ENCODE data around the gene DTWD2.
"Not testable (repeated sequence)": the region's sequence is repeated elsewhere in the genome, so short reads cannot be mapped to it uniquely, and the experiment has no call there.

Gene DTWD2

GRCh38 chr5:119021149-119021732 lies 32.9 kb upstream of the DTWD2 start:
- DNase-seq (ENCODE audit: low read depth), result no peak
- Histone ChIP-seq H3K4me1 (ENCODE audit: control insufficient read depth, insufficient read depth, low read length) (no peaks in the 10 kb centered on the region), H3K4me3 (ENCODE audit: low read length) (no peak overlapping the region), H3K36me3 (ENCODE audit: control insufficient read depth, insufficient read depth, low read length, severe bottlenecking) (no peaks in the 10 kb centered on the region), H3K9me3 (ENCODE audit: control insufficient read depth, low read length) (no peaks in the 10 kb centered on the region), H3K9ac (ENCODE audit: low read length) (no peak overlapping the region), H3K27me3 (replicated peaks; ENCODE audit: control insufficient read depth, insufficient read depth, low read length) (no peaks in the 10 kb centered on the region)

DNA sequence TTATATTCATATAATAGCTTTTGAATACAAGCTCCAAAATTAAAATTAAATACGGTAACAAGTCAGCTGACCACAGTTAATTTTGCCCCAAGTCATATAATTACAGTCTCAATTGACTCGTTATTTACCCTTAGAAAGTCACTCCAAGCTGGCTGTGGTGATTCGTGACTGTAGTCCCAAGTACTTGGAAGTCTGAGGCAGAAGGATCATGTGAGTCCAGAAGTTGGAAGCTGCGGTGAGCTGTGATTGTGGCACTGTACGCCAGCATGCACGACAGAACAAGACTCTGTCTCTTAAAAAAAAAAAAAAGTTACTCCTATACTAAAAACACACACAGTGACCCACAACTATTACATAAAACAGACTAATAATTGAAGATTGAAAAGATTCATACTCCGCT lies 31.6 kb upstream of the DTWD2 start:
- no peak for DNase-seq (ENCODE audit: low read depth)
- Histone ChIP-seq H3K9me3 (ENCODE audit: control insufficient read depth, low read length) (no peaks in the 10 kb centered on the region), H3K27me3 (replicated peaks; ENCODE audit: control insufficient read depth, insufficient read depth, low read length) (no peaks in the 10 kb centered on the region)

GRCh38 chr5:119019501-119019900 lies 31.2 kb upstream of the DTWD2 start:
- Histone ChIP-seq H3K4me3 (ENCODE audit: low read length) (no peak overlapping the region), H3K36me3 (ENCODE audit: control insufficient read depth, insufficient read depth, low read length, severe bottlenecking) (no peaks in the 10 kb centered on the region)
- no peak for DNase-seq (ENCODE audit: low read depth)

More for the DNA sequence above, 31.6 kb upstream of the DTWD2 start:
- H3K36me3 ChIP-seq (ENCODE audit: control insufficient read depth, insufficient read depth, low read length, severe bottlenecking), result no peaks in the 10 kb centered on the region
- no peaks in the 10 kb centered on the region for H3K4me1 ChIP-seq (ENCODE audit: control insufficient read depth, insufficient read depth, low read length)
- H3K9ac ChIP-seq (ENCODE audit: low read length), result no peak overlapping the region
- no peak overlapping the region for H3K4me3 ChIP-seq (ENCODE audit: low read length)

DNA sequence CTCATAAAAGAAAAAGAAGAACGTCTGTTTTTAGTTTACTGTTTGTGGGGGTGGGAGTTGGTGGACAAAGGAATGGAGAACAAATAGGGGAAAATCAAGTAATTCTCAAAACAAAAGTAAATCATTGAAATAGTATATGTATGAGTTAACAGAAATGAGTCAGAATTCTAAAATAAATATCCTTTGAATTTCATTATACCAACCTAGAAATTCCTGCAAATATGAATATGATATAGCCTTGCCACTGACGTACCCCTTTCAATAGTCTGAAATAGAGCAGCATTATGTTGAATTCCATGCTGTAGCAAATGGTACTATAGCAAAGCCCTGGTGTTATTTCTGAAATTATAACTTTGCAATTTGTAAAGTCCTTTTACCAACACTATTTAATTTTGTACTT lies 29.6 kb upstream of the DTWD2 start:
- no peaks in the 10 kb centered on the region for H3K4me1 ChIP-seq (ENCODE audit: control insufficient read depth, insufficient read depth, low read length)
- no peaks in the 10 kb centered on the region for H3K9me3 ChIP-seq (ENCODE audit: control insufficient read depth, low read length)
- no peak overlapping the region for H3K9ac ChIP-seq (ENCODE audit: low read length)
- no peaks in the 10 kb centered on the region for H3K27me3 ChIP-seq (replicated peaks; ENCODE audit: control insufficient read depth, insufficient read depth, low read length)
- H3K36me3 ChIP-seq (ENCODE audit: control insufficient read depth, insufficient read depth, low read length, severe bottlenecking), result no peaks in the 10 kb centered on the region
- no peak overlapping the region for H3K4me3 ChIP-seq (ENCODE audit: low read length)
- no peak for DNase-seq (ENCODE audit: low read depth)

More at GRCh38 chr5:119019501-119019900, 31.2 kb upstream of the DTWD2 start:
- Histone ChIP-seq H3K27me3 (replicated peaks; ENCODE audit: control insufficient read depth, insufficient read depth, low read length) (no peaks in the 10 kb centered on the region), H3K9me3 (ENCODE audit: control insufficient read depth, low read length) (no peaks in the 10 kb centered on the region), H3K4me1 (ENCODE audit: control insufficient read depth, insufficient read depth, low read length) (no peaks in the 10 kb centered on the region), H3K9ac (ENCODE audit: low read length) (no peak overlapping the region)

DNA sequence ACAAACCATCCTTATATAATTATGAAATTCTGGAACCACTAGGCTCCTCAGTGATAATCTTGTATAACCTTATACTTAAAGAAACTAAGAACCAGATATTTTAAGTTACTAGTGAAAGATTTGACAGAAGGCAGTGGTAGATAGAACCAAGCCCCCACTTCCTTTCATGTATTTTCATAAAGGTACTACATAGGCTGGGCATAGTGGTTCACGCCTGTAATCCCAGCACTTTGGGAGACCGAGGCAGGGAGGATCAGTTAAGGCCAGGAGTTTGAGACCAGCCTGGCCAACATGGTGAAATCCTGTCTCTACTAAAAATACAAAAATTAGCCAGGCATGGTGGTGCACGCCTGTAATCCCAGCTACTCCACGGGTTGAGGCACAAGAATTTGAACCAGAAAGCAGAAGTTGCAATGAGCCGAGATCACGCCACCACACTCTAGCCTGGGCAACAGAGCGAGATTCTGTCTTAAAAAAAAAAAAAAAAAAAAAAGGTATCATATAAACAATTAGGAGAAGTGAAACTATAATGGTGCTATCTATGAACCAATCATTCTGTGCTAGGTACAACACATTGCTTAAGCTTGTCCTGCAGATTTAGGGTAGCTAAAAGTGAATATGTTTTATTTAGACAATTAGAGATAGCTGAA lies 27.9 kb upstream of the DTWD2 start:
- Histone ChIP-seq H3K4me3 (ENCODE audit: low read length) (no peak overlapping the region), H3K36me3 (ENCODE audit: control insufficient read depth, insufficient read depth, low read length, severe bottlenecking) (no peaks in the 10 kb centered on the region)
- no peak for DNase-seq (ENCODE audit: low read depth)

DNA sequence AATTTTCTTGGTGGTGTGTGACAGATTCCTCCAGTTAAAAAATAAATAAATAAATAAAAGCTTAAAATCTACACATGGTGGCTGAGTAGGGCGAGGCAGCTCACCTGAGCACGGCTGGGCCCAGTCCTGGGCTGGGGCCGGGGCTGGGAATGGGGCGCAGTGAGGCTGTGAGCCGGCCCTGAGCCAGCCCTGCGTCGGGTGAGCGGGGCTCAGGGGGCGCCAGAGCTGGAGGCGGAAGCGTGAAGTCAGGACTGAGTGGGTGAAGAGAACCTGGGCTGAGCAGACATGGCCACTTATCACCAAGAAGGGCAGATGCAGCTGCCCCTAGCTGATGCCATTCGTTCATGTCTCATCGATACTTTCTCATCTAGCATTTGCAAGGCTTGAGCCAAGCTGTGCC lies 22.8 kb upstream of the DTWD2 start:
- Histone ChIP-seq H3K36me3 (ENCODE audit: control insufficient read depth, insufficient read depth, low read length, severe bottlenecking) (no peaks in the 10 kb centered on the region), H3K9ac (ENCODE audit: low read length) (no peak overlapping the region), H3K4me3 (ENCODE audit: low read length) (no peak overlapping the region), H3K4me1 (ENCODE audit: control insufficient read depth, insufficient read depth, low read length) (no peaks in the 10 kb centered on the region), H3K9me3 (ENCODE audit: control insufficient read depth, low read length) (no peaks in the 10 kb centered on the region), H3K27me3 (replicated peaks; ENCODE audit: control insufficient read depth, insufficient read depth, low read length) (no peaks in the 10 kb centered on the region)
- no peak for DNase-seq (ENCODE audit: low read depth)

More for the DNA sequence above, 27.9 kb upstream of the DTWD2 start:
- no peaks in the 10 kb centered on the region for H3K27me3 ChIP-seq (replicated peaks; ENCODE audit: control insufficient read depth, insufficient read depth, low read length)
- no peaks in the 10 kb centered on the region for H3K4me1 ChIP-seq (ENCODE audit: control insufficient read depth, insufficient read depth, low read length)
- no peaks in the 10 kb centered on the region for H3K9me3 ChIP-seq (ENCODE audit: control insufficient read depth, low read length)
- H3K9ac ChIP-seq (ENCODE audit: low read length), result no peak overlapping the region

GRCh38 chr5:119010206-119010605 lies 21.9 kb upstream of the DTWD2 start:
- H3K4me3 ChIP-seq (ENCODE audit: low read length), result no peak overlapping the region
- no peaks in the 10 kb centered on the region for H3K9me3 ChIP-seq (ENCODE audit: control insufficient read depth, low read length)
- DNase-seq (ENCODE audit: low read depth), result no peak
- H3K27me3 ChIP-seq (replicated peaks; ENCODE audit: control insufficient read depth, insufficient read depth, low read length), result no peaks in the 10 kb centered on the region
- H3K9ac ChIP-seq (ENCODE audit: low read length), result no peak overlapping the region
- no peaks in the 10 kb centered on the region for H3K4me1 ChIP-seq (ENCODE audit: control insufficient read depth, insufficient read depth, low read length)
- H3K36me3 ChIP-seq (ENCODE audit: control insufficient read depth, insufficient read depth, low read length, severe bottlenecking), result no peaks in the 10 kb centered on the region

DNA sequence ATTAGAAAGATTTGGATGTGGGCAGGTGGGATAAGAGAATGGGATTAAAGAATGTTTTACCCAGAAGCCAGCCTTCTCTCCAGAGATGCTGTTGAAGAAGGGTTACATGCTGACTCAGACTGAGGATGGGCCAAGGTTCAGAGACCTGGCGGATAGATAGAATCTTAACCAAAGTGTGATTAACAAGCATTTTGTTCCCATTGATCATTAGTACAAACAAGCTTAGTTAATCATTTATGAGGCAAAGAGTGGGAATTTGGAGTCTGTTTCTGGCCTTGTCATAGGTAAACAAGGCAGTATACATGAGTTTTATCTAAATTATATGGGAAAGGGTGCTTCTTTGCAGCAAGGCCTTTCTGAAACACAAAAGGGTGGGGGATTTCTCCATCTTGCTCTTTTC lies 20.8 kb upstream of the DTWD2 start:
- Histone ChIP-seq H3K27me3 (replicated peaks; ENCODE audit: control insufficient read depth, insufficient read depth, low read length) (no peaks in the 10 kb centered on the region), H3K36me3 (ENCODE audit: control insufficient read depth, insufficient read depth, low read length, severe bottlenecking) (no peaks in the 10 kb centered on the region), H3K9ac (ENCODE audit: low read length) (no peak overlapping the region), H3K4me1 (ENCODE audit: control insufficient read depth, insufficient read depth, low read length) (no peaks in the 10 kb centered on the region), H3K4me3 (ENCODE audit: low read length) (no peak overlapping the region), H3K9me3 (ENCODE audit: control insufficient read depth, low read length) (no peaks in the 10 kb centered on the region)
- DNase-seq (ENCODE audit: low read depth), result no peak

GRCh38 chr5:118999696-119000095 lies 11.3 kb upstream of the DTWD2 start:
- no peaks in the 10 kb centered on the region for H3K36me3 ChIP-seq (ENCODE audit: control insufficient read depth, insufficient read depth, low read length, severe bottlenecking)
- no peaks in the 10 kb centered on the region for H3K4me1 ChIP-seq (ENCODE audit: control insufficient read depth, insufficient read depth, low read length)
- peaks cover 21% of the 10 kb centered on the region for H3K9me3 ChIP-seq (ENCODE audit: control insufficient read depth, low read length)
- no peak overlapping the region for H3K4me3 ChIP-seq (ENCODE audit: low read length)
- DNase-seq (ENCODE audit: low read depth), result no peak
- H3K9ac ChIP-seq (ENCODE audit: low read length), result no peak overlapping the region
- peaks cover 4% of the 10 kb centered on the region for H3K27me3 ChIP-seq (replicated peaks; ENCODE audit: control insufficient read depth, insufficient read depth, low read length)

- H3K9ac ChIP-seq (ENCODE audit: low read length); H3K27me3 ChIP-seq (replicated peaks; ENCODE audit: control insufficient read depth, insufficient read depth, low read length); DNase-seq (ENCODE audit: low read depth); H3K36me3 ChIP-seq (ENCODE audit: control insufficient read depth, insufficient read depth, low read length, severe bottlenecking); H3K4me3 ChIP-seq (ENCODE audit: low read length); H3K4me1 ChIP-seq (ENCODE audit: control insufficient read depth, insufficient read depth, low read length): not testable (repeated sequence)
- H3K9me3 ChIP-seq (ENCODE audit: control insufficient read depth, low read length), result peaks cover 21% of the 10 kb centered on the region
Measured at GRCh38 chr5:118998861-118999260, 10.5 kb upstream of the DTWD2 start.

- Histone ChIP-seq H3K9me3 (ENCODE audit: control insufficient read depth, low read length) (peaks cover 21% of the 10 kb centered on the region), H3K36me3 (ENCODE audit: control insufficient read depth, insufficient read depth, low read length, severe bottlenecking) (no peaks in the 10 kb centered on the region), H3K9ac (ENCODE audit: low read length) (no peak overlapping the region), H3K27me3 (replicated peaks; ENCODE audit: control insufficient read depth, insufficient read depth, low read length) (no peaks in the 10 kb centered on the region), H3K4me1 (ENCODE audit: control insufficient read depth, insufficient read depth, low read length) (no peaks in the 10 kb centered on the region), H3K4me3 (ENCODE audit: low read length) (no peak overlapping the region)
- DNase-seq (ENCODE audit: low read depth), result no peak
Measured at GRCh38 chr5:118996098-118996497, 7.8 kb upstream of the DTWD2 start.

DNA sequence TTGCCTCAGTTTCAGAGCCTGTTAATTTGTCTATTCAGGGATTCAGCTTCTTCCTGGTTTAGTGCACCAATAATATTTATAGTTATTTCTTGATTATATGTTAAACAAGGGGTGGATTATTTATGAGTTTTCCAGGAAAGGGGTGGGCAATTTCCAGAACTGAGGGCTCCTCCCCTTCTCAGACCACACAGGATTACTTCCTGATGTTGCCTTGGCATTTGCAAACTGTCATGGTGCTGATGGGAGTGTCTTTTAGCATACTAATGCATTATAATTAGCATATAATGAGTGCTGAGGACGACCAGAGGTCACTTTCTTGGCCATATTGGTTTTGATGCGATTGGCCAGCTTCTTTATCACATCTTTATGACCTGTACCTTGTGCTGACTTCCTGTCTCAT lies 6.2 kb upstream of the DTWD2 start:
- no peaks in the 10 kb centered on the region for H3K27me3 ChIP-seq (replicated peaks; ENCODE audit: control insufficient read depth, insufficient read depth, low read length)
- no peaks in the 10 kb centered on the region for H3K36me3 ChIP-seq (ENCODE audit: control insufficient read depth, insufficient read depth, low read length, severe bottlenecking)
- no peak overlapping the region for H3K9ac ChIP-seq (ENCODE audit: low read length)
- H3K9me3 ChIP-seq (ENCODE audit: control insufficient read depth, low read length), result peaks cover 15% of the 10 kb centered on the region
- no peak overlapping the region for H3K4me3 ChIP-seq (ENCODE audit: low read length)
- no peak for DNase-seq (ENCODE audit: low read depth)
- no peaks in the 10 kb centered on the region for H3K4me1 ChIP-seq (ENCODE audit: control insufficient read depth, insufficient read depth, low read length)

All from adipocyte (in vitro differentiated cells).